PFSK-1 (cell line): ENCODE results near the gene VENTX.

Source experiments
- POLR2AphosphoS5 ChIP-seq: IDR thresholded peaks from 2 replicates; pipeline ENCODE4 v1.6.1; 2012; ENCODE audit warnings: low read depth, mild to moderate bottlenecking, control low read depth, low read length, moderate library complexity
- TAF1 ChIP-seq: IDR thresholded peaks from 2 replicates; pipeline ENCODE4 v1.6.1; 2012; ENCODE audit warnings: low read length, control low read depth, borderline replicate concordance; ENCODE audit not compliant: insufficient read depth
- TF ChIP-seq, protein P1 (sequence below), 2 experiments: IDR thresholded peaks; 2 replicates each; pipeline versions ENCODE4 v1.6.1 to v1.8.0; 2011 to 2012; ENCODE audit warnings: low read depth in 2 of 2, low read length in 2 of 2, control low read depth in 1 of 2, inconsistent platforms in 1 of 2, mild to moderate bottlenecking in 1 of 2, moderate library complexity in 1 of 2; ENCODE audit not compliant: insufficient read depth in 1 of 2

DNA sequence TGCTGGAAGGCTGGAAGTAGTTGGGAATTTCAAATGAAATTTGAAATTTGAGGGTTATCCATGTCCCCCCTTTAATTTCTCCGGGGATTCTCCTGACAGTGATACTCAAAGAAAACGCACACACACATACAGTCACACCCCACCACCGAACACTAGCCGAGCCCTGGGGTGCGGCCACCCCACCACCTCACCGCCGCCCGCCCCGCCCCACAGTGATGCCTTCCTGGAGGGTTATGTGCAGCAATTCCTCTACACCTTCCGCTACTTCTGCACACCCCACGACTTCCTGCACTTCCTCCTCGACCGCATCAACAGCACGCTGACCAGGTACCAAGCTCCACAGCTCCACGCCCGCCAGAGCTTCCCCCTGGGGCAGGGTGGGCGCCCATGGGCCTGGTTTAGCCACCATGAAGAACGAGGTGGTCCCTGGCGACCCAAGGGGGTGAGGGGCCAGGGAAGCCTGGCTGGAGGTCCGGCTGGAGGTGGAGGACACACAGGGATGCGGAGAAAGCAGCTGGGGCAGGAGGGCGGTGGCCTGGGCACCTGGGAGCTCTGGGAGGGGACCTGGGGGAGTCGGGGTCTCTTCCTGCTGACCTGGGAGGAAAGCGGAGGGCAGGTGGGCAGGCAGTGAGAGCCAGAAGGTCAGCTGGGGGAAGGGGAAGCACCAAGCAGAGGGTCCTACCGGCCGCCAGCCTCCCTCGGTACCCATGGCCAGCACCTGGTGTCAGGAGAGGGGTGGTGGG, 27.1 kb upstream of the VENTX start:
- TF ChIP-seq POLR2AphosphoS5 (no peak), TAF1 (no peak)
- TF ChIP-seq, protein P1, sequence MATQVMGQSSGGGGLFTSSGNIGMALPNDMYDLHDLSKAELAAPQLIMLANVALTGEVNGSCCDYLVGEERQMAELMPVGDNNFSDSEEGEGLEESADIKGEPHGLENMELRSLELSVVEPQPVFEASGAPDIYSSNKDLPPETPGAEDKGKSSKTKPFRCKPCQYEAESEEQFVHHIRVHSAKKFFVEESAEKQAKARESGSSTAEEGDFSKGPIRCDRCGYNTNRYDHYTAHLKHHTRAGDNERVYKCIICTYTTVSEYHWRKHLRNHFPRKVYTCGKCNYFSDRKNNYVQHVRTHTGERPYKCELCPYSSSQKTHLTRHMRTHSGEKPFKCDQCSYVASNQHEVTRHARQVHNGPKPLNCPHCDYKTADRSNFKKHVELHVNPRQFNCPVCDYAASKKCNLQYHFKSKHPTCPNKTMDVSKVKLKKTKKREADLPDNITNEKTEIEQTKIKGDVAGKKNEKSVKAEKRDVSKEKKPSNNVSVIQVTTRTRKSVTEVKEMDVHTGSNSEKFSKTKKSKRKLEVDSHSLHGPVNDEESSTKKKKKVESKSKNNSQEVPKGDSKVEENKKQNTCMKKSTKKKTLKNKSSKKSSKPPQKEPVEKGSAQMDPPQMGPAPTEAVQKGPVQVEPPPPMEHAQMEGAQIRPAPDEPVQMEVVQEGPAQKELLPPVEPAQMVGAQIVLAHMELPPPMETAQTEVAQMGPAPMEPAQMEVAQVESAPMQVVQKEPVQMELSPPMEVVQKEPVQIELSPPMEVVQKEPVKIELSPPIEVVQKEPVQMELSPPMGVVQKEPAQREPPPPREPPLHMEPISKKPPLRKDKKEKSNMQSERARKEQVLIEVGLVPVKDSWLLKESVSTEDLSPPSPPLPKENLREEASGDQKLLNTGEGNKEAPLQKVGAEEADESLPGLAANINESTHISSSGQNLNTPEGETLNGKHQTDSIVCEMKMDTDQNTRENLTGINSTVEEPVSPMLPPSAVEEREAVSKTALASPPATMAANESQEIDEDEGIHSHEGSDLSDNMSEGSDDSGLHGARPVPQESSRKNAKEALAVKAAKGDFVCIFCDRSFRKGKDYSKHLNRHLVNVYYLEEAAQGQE (IDR thresholded peaks at IDR 0.05; ENCODE audit: insufficient read depth in 1 of 2, low read depth in 2 of 2, low read length in 2 of 2) = no peak
